ENCODE data around the gene ERMARD.
"Not testable (repeated sequence)": the region's sequence is repeated elsewhere in the genome, so short reads cannot be mapped to it uniquely, and the experiment has no call there.

ERMARD gene

DNA sequence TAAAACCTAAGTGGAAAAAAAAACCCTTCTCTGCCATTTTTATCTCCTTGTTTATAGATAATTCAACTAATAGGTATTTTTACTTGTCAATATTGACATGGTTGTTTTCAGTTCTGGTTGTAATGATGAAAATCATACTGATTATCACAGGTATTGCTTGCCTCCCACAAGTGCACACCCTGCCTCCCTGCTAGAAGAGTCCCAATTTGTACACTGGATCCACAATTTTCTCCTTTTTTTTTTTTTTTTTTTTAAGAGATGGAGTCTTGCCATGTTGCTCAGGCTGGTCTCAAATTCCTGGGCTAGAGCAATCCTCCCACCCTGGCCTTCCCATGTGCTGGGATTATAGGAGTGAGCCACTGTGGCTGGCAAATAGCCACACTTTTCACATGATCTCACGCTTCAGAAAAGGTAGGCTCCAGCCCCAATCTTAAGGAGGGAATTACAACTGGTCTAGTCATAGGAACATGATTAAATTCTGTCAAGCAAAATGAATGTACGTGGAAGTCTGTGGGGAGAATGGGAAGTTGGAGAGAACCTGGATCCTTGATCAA is 12.4 kb upstream of the ERMARD start:
- Histone ChIP-seq H3K36me3 (ENCODE audit: control insufficient read depth, insufficient read depth, low read length) (no peaks in the 10 kb centered on the region), H3K27me3 (ENCODE audit: control insufficient read depth, insufficient read depth, low read length) (no peaks in the 10 kb centered on the region), H3K4me1 (ENCODE audit: control insufficient read depth, insufficient read depth, low read length) (0 out of 2 replicates have a peak, but pooled peaks cover 8% of the 10 kb centered on the region), H3K9ac (ENCODE audit: low read depth, low read length) (no peak overlapping the region), H3K27ac (ENCODE audit: low read depth, low read length) (no peak overlapping the region), H3K9me3 (ENCODE audit: control insufficient read depth, insufficient read depth, low read length) (no peaks in the 10 kb centered on the region), H3K4me3 (ENCODE audit: low read depth, low read length) (no peak overlapping the region)

DNA sequence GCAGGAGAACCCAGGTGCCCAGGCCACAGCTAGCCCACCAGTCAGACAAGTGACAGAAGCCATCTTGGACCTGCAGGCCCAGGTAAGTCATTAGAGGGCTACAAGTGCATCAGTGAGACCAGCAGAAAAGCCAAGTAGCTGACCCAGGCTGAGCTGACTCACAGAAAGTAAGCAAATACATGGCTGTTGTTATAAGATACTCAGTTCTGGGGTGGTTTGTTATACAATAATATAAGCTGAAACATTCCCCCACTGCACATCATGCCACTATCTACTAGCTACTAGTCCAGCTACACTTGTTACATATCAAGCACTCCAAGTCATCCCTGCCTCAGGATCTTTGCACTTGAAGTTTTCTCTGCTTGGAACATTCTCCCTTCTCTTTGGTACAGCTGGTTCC is 10.1 kb upstream of the ERMARD start:
- H3K27ac ChIP-seq (ENCODE audit: low read depth, low read length), result no peak overlapping the region
- no peaks in the 10 kb centered on the region for H3K27me3 ChIP-seq (ENCODE audit: control insufficient read depth, insufficient read depth, low read length)
- H3K9me3 ChIP-seq (ENCODE audit: control insufficient read depth, insufficient read depth, low read length), result no peaks in the 10 kb centered on the region

DNA sequence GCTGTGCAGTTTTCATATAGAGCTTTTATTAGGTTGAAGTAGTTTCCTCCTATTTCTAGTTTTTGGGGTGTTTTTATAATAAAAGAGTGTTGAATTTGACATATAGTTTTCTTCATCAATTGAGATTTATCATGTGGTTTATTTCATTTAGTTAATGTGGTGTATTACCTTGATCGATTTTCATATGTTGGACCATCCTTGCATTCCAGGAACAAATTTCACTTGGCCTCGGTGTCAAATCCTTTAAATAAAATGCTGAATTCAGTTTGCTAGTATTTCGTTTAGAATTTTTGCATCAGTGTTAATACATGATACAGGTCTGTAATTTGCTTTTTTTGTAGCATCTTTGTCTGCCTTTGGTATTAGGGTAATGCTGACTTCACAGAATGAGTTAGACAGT is 6.0 kb upstream of the ERMARD start:
- Histone ChIP-seq H3K4me1 (ENCODE audit: control insufficient read depth, insufficient read depth, low read length) (peaks cover 5% of the 10 kb centered on the region; the same call in 1 of the 2 replicates), H3K27ac (ENCODE audit: low read depth, low read length) (no peak overlapping the region), H3K9ac (ENCODE audit: low read depth, low read length) (no peak overlapping the region), H3K36me3 (ENCODE audit: control insufficient read depth, insufficient read depth, low read length) (no peaks in the 10 kb centered on the region), H3K4me3 (ENCODE audit: low read depth, low read length) (no peak overlapping the region), H3K9me3 (ENCODE audit: control insufficient read depth, insufficient read depth, low read length) (no peaks in the 10 kb centered on the region), H3K27me3 (ENCODE audit: control insufficient read depth, insufficient read depth, low read length) (no peaks in the 10 kb centered on the region)

More for the DNA sequence above, 10.1 kb upstream of the ERMARD start:
- Histone ChIP-seq H3K9ac (ENCODE audit: low read depth, low read length) (no peak overlapping the region), H3K4me1 (ENCODE audit: control insufficient read depth, insufficient read depth, low read length) (0 out of 2 replicates have a peak, but pooled peaks cover 8% of the 10 kb centered on the region), H3K4me3 (ENCODE audit: low read depth, low read length) (no peak overlapping the region), H3K36me3 (ENCODE audit: control insufficient read depth, insufficient read depth, low read length) (no peaks in the 10 kb centered on the region)

DNA sequence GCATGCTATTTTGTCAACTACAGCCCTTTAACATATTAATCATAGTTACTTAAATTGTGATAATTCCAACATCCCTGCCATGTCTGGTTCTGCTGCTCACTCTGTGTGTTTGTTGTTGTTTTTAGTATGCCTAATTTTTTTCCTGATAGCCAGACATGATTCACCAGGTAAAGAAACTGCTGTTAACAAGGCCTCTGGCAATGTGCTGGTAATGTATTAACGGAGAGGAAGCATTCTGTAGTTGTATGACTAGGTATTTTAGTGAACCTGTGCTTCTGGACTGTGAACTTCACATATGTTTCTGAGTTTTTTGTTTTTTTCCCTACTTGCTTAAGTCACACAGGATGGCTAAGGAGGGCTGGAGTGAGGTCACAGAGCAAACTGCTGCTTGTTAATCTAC is 4.9 kb upstream of the ERMARD start:
- no peaks in the 10 kb centered on the region for H3K27me3 ChIP-seq (ENCODE audit: control insufficient read depth, insufficient read depth, low read length)
- no peak overlapping the region for H3K4me3 ChIP-seq (ENCODE audit: low read depth, low read length)
- no peaks in the 10 kb centered on the region for H3K9me3 ChIP-seq (ENCODE audit: control insufficient read depth, insufficient read depth, low read length)
- peaks cover 6% of the 10 kb centered on the region; the same call in 1 of the 2 replicates for H3K4me1 ChIP-seq (ENCODE audit: control insufficient read depth, insufficient read depth, low read length)
- H3K27ac ChIP-seq (ENCODE audit: low read depth, low read length), result no peak overlapping the region
- H3K36me3 ChIP-seq (ENCODE audit: control insufficient read depth, insufficient read depth, low read length), result no peaks in the 10 kb centered on the region
- H3K9ac ChIP-seq (ENCODE audit: low read depth, low read length), result no peak overlapping the region

DNA sequence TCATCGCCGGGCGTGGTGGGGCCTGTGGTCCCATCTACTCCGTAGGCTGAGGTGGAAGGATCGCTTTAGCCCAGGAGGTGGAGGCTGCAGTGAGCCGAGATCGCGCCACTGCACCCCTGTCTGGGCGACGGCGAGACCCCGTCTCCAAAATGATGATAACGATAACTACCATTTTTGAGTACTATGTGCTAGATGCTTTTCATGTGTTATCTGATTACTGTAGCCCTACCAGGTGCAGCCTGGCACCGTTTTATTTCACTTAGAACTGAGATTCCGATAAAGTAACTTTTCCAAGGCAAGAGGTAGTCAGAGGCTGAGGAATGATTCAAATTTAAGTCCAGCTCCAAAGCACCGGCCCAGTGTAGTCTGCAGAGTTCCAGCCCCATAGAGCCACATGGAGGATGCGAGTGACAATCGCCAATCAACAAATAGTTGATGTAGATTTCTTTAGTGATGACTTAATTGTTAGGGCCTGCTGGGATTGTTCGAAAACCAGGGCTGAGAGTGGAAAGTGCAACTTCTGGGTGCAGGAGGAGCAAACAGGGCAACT is 727 bp downstream of the ERMARD start:
- Histone ChIP-seq H3K9ac (ENCODE audit: low read depth, low read length) (peak overlapping the region; percentile 96), H3K4me3 (ENCODE audit: low read depth, low read length) (peak overlapping the region; percentile 94), H3K27me3 (ENCODE audit: control insufficient read depth, insufficient read depth, low read length) (no peaks in the 10 kb centered on the region), H3K27ac (ENCODE audit: low read depth, low read length) (peak overlapping the region; percentile 99), H3K36me3 (ENCODE audit: control insufficient read depth, insufficient read depth, low read length) (peaks cover 6% of the 10 kb centered on the region; the same call in 1 of the 2 replicates), H3K9me3 (ENCODE audit: control insufficient read depth, insufficient read depth, low read length) (no peaks in the 10 kb centered on the region), H3K4me1 (ENCODE audit: control insufficient read depth, insufficient read depth, low read length) (peaks cover 22% of the 10 kb centered on the region)

DNA sequence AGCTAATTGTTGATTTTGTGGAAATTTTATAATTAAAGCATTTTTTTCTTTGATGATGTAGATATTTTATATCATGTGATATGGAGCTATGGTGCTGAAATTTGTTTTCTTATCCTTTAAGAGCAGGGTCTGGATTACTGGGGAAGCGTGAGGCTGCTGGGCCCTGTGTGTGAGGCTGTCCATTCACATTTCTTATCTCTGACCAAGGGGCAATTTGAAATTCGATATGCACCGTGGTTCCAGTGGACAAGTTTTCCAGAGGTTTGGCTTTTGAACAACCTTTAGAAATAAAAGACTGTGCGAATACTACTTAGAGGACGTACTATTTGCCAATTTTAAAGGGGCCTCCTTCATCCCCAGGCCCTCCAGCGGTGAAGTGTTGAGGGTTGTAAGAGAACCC is 3.7 kb downstream of the ERMARD start:
- peaks cover 19% of the 10 kb centered on the region for H3K4me1 ChIP-seq (ENCODE audit: control insufficient read depth, insufficient read depth, low read length)
- peaks cover 25% of the 10 kb centered on the region for H3K36me3 ChIP-seq (ENCODE audit: control insufficient read depth, insufficient read depth, low read length)
- H3K27ac ChIP-seq (ENCODE audit: low read depth, low read length), result no peak overlapping the region
- H3K9ac ChIP-seq (ENCODE audit: low read depth, low read length), result no peak overlapping the region
- H3K4me3 ChIP-seq (ENCODE audit: low read depth, low read length), result no peak overlapping the region
- H3K9me3 ChIP-seq (ENCODE audit: control insufficient read depth, insufficient read depth, low read length), result no peaks in the 10 kb centered on the region
- H3K27me3 ChIP-seq (ENCODE audit: control insufficient read depth, insufficient read depth, low read length), result no peaks in the 10 kb centered on the region

DNA sequence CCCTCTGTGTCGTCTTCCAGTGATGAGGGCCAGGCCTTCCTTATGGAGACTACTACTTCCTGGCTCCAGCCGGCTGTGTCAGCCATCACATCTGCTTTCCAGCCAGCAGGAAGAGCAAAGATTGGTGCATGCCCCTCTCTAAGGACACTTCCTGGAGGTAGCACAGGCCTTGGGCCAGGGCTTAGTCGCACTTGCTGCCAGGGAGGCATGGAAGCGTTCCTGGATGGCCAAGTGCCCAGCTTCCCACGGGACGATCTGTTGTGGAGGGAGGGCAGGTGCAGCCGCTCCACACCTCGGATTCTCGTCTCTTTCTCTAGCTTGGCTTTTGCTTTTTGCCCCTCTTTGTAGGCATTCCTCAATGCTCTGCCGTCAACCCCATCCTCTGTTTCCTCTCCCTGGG is 11.9 kb downstream of the ERMARD start:
- H3K27ac ChIP-seq (ENCODE audit: low read depth, low read length), result no peak overlapping the region
- no peaks in the 10 kb centered on the region for H3K4me1 ChIP-seq (ENCODE audit: control insufficient read depth, insufficient read depth, low read length)
- H3K9me3 ChIP-seq (ENCODE audit: control insufficient read depth, insufficient read depth, low read length), result no peaks in the 10 kb centered on the region
- no peak overlapping the region for H3K9ac ChIP-seq (ENCODE audit: low read depth, low read length)
- no peaks in the 10 kb centered on the region for H3K27me3 ChIP-seq (ENCODE audit: control insufficient read depth, insufficient read depth, low read length)
- no peak overlapping the region for H3K4me3 ChIP-seq (ENCODE audit: low read depth, low read length)
- H3K36me3 ChIP-seq (ENCODE audit: control insufficient read depth, insufficient read depth, low read length), result peaks cover 60% of the 10 kb centered on the region

DNA sequence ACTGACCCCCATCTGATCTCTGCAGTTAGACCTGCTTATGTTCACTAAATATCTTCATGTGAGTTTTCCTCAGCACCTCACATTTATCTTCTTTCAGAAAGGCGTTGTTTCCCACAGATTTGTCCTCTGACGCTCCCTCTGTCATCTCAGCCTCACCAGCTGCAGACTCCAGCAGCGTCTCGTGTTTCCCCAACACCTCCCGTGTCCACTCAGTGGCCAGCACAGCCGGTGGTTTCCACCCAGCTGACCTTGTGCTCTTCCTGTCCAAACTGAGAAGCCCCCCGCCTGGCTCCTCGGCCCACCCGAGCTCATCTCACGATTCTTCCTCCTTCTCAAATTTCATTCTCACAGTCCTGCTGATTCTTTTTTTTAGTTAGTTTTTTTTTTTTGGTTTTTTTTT is 12.5 kb downstream of the ERMARD start:
- H3K36me3 ChIP-seq (ENCODE audit: control insufficient read depth, insufficient read depth, low read length), result peaks cover 55% of the 10 kb centered on the region
- H3K9ac ChIP-seq (ENCODE audit: low read depth, low read length), result no peak overlapping the region
- H3K27ac ChIP-seq (ENCODE audit: low read depth, low read length), result no peak overlapping the region
- H3K9me3 ChIP-seq (ENCODE audit: control insufficient read depth, insufficient read depth, low read length), result no peaks in the 10 kb centered on the region
- H3K4me1 ChIP-seq (ENCODE audit: control insufficient read depth, insufficient read depth, low read length), result no peaks in the 10 kb centered on the region
- no peak overlapping the region for H3K4me3 ChIP-seq (ENCODE audit: low read depth, low read length)
- H3K27me3 ChIP-seq (ENCODE audit: control insufficient read depth, insufficient read depth, low read length), result no peaks in the 10 kb centered on the region

DNA sequence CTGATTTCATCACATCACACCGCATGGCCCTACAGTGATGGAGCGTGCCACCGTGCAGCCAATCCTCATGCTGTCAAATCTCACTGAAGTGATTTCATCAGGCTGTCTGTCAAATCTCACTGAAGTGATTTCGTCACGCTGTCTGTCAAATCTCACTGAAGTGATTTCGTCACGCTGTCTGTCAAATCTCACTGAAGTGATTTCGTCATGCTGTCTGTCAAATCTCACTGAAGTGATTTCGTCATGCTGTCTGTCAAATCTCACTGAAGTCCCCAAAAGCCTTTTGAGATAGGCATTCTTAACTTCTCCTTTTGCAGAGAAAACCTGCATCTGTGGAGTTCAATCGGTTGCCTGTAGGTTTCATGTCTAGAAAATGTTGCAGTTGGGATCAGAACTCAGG is 14.4 kb downstream of the ERMARD start:
- H3K4me1 ChIP-seq (ENCODE audit: control insufficient read depth, insufficient read depth, low read length), result not testable (repeated sequence)

DNA sequence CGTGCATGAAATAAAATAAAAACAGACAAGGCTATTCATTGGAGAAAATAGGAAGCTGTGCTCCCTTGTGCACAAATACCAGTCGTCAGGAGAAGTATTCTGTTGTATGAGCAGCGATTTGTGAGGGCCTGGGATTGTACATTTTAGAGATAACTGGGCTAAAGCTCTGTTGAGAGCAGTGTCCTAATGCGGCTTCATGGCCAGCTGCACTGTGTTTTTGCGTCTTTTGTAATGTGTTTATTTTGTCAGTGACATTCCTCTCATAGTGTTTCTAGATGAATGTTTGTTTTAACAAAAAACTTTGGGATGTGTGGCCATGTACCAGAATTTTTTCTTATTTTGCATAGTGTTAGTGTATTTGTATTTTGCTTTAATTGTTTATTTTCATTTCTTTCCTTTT is 14.8 kb downstream of the ERMARD start:
- no peak overlapping the region for H3K9ac ChIP-seq (ENCODE audit: low read depth, low read length)
- no peak overlapping the region for H3K27ac ChIP-seq (ENCODE audit: low read depth, low read length)
- H3K36me3 ChIP-seq (ENCODE audit: control insufficient read depth, insufficient read depth, low read length), result peaks cover 39% of the 10 kb centered on the region
- H3K4me3 ChIP-seq (ENCODE audit: low read depth, low read length), result no peak overlapping the region
- H3K9me3 ChIP-seq (ENCODE audit: control insufficient read depth, insufficient read depth, low read length), result no peaks in the 10 kb centered on the region
- H3K27me3 ChIP-seq (ENCODE audit: control insufficient read depth, insufficient read depth, low read length), result no peaks in the 10 kb centered on the region
- no peaks in the 10 kb centered on the region for H3K4me1 ChIP-seq (ENCODE audit: control insufficient read depth, insufficient read depth, low read length)

More for the DNA sequence above, 14.4 kb downstream of the ERMARD start:
- not testable (repeated sequence) for H3K4me3 ChIP-seq (ENCODE audit: low read depth, low read length); H3K27ac ChIP-seq (ENCODE audit: low read depth, low read length); H3K9ac ChIP-seq (ENCODE audit: low read depth, low read length); H3K9me3 ChIP-seq (ENCODE audit: control insufficient read depth, insufficient read depth, low read length); H3K27me3 ChIP-seq (ENCODE audit: control insufficient read depth, insufficient read depth, low read length)
- H3K36me3 ChIP-seq (ENCODE audit: control insufficient read depth, insufficient read depth, low read length), result peaks cover 43% of the 10 kb centered on the region

DNA sequence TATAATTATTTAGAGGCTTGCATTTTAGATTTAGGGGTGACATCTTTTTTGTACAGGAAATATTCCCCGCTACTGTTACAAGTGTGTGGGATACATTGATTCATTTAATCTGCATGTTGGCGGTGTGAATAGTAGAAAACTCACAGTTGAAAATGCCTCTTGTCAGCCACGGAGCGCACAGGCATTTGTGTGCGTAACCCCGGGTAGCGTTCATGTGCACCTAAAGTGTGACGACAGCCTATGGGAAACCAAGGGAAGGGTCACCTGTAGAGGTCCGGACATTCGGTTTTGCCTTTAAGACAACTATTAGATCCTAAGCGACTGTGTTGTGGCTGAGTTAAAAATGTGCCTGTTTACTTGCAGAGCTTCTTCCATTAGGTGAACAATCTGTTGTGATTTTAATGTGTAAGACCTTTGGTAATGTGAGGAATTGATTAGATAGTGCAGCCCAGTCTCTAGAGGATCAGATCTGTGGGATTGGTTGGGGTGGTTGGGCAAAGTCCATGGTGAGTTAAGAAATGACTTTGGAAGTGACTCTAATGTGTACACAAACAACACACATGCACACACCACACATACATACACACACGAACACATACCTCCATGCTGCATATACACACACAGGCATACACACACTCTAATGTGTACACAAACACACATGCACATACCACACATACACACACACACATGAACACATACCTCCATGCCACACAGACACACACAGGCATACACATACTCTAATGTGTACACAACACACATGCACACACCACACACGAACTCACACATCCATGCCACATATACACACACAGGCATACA is 15.7 kb downstream of the ERMARD start:
- H3K36me3 ChIP-seq (ENCODE audit: control insufficient read depth, insufficient read depth, low read length), result peaks cover 37% of the 10 kb centered on the region
- no peaks in the 10 kb centered on the region for H3K27me3 ChIP-seq (ENCODE audit: control insufficient read depth, insufficient read depth, low read length)
- H3K9ac ChIP-seq (ENCODE audit: low read depth, low read length), result no peak overlapping the region
- H3K27ac ChIP-seq (ENCODE audit: low read depth, low read length), result no peak overlapping the region
- no peaks in the 10 kb centered on the region for H3K9me3 ChIP-seq (ENCODE audit: control insufficient read depth, insufficient read depth, low read length)
- no peaks in the 10 kb centered on the region for H3K4me1 ChIP-seq (ENCODE audit: control insufficient read depth, insufficient read depth, low read length)
- H3K4me3 ChIP-seq (ENCODE audit: low read depth, low read length), result no peak overlapping the region
